Nephron progenitor cell (in vitro differentiated cells): ENCODE results near the gene ASIC3.
A peak's percentile ranks its signal among the peaks of the same experiment; 100 is the strongest.

Experiments
- DNase-seq: peaks from one replicate; pipeline ENCODE4 v3.0.0; 2021
- H3K27ac Mint-ChIP-seq: 2 replicates; pipeline ENCODE4 v1.8.0; 2021; ENCODE audit warnings: mild to moderate bottlenecking, moderate library complexity, mixed read lengths
- H3K27me3 Mint-ChIP-seq: 2 replicates; pipeline ENCODE4 v1.8.0; 2021; ENCODE audit warnings: mild to moderate bottlenecking, low read depth, mixed read lengths; ENCODE audit not compliant: poor library complexity
- H3K36me3 Mint-ChIP-seq: 2 replicates; pipeline ENCODE4 v1.8.0; 2021; ENCODE audit warnings: low read depth, mixed read lengths
- H3K4me1 Mint-ChIP-seq: 2 replicates; pipeline ENCODE4 v1.8.0; 2021; ENCODE audit warnings: mixed read lengths
- H3K4me3 Mint-ChIP-seq: 2 replicates; pipeline ENCODE4 v1.8.0; 2021; ENCODE audit warnings: mild to moderate bottlenecking, moderate library complexity, mixed read lengths
- H3K9me3 Mint-ChIP-seq: 2 replicates; pipeline ENCODE4 v1.8.0; 2021; ENCODE audit warnings: mild to moderate bottlenecking, moderate library complexity, mixed read lengths
- CTCF ChIP-seq: fragments of 200-600 bp; sonication (generic); IDR thresholded peaks from 2 replicates; pipeline ENCODE4 v1.5.0; 2021; ENCODE audit warnings: antibody characterized with exemption

Gene ASIC3

GRCh38 chr7:151062399-151063211, 14.3 kb downstream of the ASIC3 start:
- Mint-ChIP-seq H3K27ac (no peak overlapping the region), H3K4me1 (peaks cover 38% of the 10 kb centered on the region), H3K36me3 (peaks cover 8% of the 10 kb centered on the region), H3K9me3 (no peaks in the 10 kb centered on the region), H3K4me3 (peak overlapping the region; percentile 62), H3K27me3 (peaks cover 13% of the 10 kb centered on the region)
- DNase-seq = peak; percentile 90
- TF ChIP-seq CTCF = no peak

DNA sequence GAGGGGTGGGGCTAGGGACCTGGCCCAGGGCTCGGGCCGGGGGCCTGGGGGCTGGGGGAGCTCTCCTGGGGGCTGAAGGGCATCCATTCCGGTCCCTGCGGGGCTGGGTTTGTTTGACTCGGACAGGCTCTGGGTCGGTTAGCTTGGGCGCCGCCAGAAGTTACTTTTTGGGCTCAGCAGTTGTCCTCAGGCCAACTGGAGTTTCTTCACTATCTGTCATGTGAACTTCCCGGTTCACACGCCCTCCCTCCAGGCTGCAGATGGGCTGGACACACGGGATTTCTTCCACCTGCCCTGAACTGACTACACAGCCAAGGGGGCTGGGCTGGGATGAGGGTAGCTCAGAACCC, 14.9 kb downstream of the ASIC3 start:
- Mint-ChIP-seq H3K27me3 (peaks cover 12% of the 10 kb centered on the region), H3K36me3 (peaks cover 14% of the 10 kb centered on the region), H3K4me3 (peak overlapping the region; percentile 48), H3K9me3 (no peaks in the 10 kb centered on the region), H3K4me1 (peaks cover 38% of the 10 kb centered on the region), H3K27ac (no peak overlapping the region)
- no peak for DNase-seq
- no peak for TF ChIP-seq CTCF

GRCh38 chr7:151064454-151064853, 16.1 kb downstream of the ASIC3 start:
- no peak overlapping the region for H3K27ac Mint-ChIP-seq
- H3K4me3 Mint-ChIP-seq = no peak overlapping the region
- no peaks in the 10 kb centered on the region for H3K9me3 Mint-ChIP-seq
- peaks cover 28% of the 10 kb centered on the region for H3K4me1 Mint-ChIP-seq
- no peak for TF ChIP-seq CTCF
- peaks cover 20% of the 10 kb centered on the region for H3K36me3 Mint-ChIP-seq
- peaks cover 12% of the 10 kb centered on the region for H3K27me3 Mint-ChIP-seq
- no peak for DNase-seq

DNA sequence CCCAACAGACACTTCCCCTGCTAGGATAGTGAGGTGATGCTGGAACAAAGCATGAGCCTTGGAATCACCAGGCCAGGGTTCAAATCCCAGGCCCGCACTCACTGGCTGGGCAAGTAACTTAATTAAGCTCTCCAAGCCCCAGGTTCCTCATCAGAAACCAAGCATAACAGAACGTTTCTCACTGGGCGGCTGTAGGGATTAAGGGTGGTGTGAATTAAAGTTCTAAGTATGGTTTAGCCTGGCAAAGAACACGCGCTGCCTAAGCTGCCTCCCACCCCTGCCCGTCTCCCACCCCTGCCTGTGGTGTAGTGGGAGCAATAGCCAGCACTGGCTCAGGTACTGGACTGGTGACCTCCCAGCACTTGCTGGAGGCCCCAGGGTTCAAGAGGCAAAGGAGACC, 16.7 kb downstream of the ASIC3 start:
- peaks cover 28% of the 10 kb centered on the region for H3K4me1 Mint-ChIP-seq
- no peak for DNase-seq
- TF ChIP-seq CTCF = no peak
- no peaks in the 10 kb centered on the region for H3K9me3 Mint-ChIP-seq
- H3K4me3 Mint-ChIP-seq = no peak overlapping the region
- H3K27ac Mint-ChIP-seq = no peak overlapping the region
- peaks cover 21% of the 10 kb centered on the region for H3K36me3 Mint-ChIP-seq
- peaks cover 12% of the 10 kb centered on the region for H3K27me3 Mint-ChIP-seq

DNA sequence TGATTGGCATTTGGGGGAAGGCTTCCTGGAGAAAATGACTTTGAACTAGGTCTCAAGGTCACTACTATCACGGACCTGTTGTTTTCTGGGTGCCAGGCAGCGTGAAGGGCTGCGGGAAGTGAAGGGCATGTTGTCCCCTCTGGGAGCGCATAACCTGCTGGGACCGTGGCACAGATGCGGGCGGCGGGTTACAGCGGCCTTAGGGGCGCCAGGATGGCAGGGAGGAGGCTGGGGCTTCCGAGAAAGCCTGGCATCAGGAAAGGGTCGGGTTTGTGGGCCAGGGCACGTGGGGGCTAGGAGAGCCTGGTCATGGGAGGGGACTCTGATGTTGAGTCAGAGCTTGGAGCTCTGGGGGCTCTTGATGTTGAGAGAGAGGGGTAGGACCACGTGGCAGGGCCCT, 17.2 kb downstream of the ASIC3 start:
- Mint-ChIP-seq H3K27ac (no peak overlapping the region), H3K4me3 (no peak overlapping the region), H3K36me3 (peaks cover 21% of the 10 kb centered on the region), H3K4me1 (peaks cover 23% of the 10 kb centered on the region), H3K27me3 (peaks cover 12% of the 10 kb centered on the region), H3K9me3 (no peaks in the 10 kb centered on the region)
- TF ChIP-seq CTCF = no peak
- no peak for DNase-seq
